HG02973 (cell line): ENCODE results near the gene IGF1R.

Source experiments
- ATAC-seq: cut with Tn5 transposase; IDR thresholded peaks from one replicate; pipeline ENCODE4 v1.9.1; 2021; ENCODE audit warnings: moderate library complexity; ENCODE audit not compliant: unreplicated experiment

IGF1R gene

DNA sequence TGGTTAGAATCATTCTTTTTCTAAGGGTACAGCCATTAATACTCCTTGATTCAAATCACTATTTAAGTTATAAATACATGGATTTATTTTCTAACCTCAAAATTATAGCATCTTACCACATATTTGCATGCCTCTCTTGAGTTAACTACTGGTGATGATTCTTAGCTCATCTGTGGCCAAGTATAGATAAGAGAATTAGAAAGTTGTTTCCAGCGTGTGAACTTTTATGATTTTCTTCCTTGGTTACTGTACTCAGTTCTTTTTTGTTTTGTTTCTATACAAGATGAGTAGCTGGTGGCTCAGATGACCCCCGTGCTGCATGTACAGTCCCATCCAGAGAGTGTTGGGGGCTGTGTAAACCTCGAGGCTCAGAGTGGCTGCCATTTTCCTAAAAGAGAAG lies 124.6 kb downstream of the IGF1R start:
- no peak for ATAC-seq

DNA sequence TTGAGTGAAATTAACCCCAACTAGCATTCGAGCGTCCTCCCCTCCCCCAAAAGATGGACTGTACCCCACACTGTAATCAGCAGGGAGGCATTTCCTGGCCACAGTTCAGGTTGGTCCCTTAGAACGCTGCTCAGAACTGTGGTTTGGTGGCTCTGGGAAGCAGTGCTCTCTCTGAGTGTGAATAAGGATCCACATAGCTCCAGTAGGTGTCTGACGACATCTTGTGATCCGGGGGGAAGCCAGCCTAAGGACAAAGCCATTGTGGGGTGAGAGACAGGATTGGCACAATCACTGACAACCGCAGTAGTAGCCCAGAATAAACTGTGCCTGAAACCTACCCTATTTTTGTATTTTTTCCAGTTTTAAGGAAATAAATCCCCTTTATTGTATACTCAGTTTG lies 125.3 kb downstream of the IGF1R start:
- no peak for ATAC-seq

DNA sequence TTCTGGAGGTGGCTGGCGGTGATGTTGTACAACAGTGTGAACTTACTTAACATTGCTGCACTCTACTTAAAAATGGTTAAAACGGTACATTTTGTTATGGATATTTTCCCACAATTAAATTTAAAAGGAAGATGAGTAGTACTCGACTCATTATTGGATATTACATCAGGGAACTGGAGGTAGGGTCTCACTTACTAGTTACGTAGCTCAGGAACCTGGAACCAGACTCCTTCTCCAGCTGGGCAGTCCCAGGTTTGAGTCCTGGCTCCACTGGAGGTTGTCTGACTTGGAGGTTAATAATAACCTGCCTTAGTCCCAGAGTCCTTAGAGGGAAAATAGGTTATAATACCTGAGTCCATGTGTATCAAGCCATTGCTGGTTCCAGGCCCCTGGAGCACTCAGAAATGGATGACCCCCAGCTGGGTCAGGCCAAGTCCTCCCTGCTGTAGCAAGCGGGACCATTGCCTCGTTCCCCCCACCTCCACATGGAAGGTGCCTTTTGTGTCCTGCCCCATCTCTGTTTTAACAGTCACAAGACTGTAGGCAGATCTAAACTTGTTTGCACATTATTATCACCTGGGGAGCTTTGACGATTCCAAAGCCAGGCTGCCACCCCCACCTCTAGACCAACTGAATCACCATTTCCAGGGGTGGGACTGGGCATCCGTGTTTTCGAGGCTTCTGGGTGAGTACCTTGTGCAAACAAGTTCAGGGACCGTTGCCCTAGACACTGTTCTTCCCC lies 126.6 kb downstream of the IGF1R start:
- ATAC-seq, result no peak

DNA sequence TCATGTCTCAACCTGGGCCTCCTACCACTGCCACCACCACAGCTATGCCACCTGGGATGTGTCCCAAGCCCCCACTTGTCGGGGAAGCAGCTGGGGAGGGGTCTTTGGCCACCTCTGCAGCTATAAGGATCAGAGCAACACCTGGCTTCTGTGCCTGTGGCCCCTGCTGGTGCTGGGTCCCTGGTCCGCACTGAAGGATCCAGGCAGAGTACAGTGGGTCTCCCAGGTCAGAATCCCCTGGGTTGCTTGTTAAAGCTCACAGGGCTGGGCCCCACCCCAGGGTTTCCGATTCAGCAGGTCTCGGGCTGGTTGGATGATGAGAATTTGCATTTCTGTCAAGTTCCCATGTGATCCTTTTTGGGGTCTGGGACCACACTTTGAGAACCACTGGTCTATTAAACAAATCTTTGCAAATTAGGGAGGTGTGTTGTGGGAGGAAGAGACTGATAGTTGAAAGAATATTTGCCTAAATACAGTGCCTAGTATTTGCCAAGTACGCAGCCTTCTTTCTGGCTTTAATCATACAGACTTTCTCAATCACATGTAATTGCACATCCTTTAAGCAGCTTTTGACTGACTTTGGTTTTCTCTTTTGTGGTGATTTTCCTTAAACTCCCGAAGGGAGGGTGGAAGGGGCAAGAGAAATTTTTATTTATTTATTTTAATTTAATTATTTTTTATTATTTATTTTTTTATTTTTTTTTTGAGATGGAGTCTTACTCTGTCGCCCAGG lies 127.3 kb downstream of the IGF1R start:
- no peak for ATAC-seq

DNA sequence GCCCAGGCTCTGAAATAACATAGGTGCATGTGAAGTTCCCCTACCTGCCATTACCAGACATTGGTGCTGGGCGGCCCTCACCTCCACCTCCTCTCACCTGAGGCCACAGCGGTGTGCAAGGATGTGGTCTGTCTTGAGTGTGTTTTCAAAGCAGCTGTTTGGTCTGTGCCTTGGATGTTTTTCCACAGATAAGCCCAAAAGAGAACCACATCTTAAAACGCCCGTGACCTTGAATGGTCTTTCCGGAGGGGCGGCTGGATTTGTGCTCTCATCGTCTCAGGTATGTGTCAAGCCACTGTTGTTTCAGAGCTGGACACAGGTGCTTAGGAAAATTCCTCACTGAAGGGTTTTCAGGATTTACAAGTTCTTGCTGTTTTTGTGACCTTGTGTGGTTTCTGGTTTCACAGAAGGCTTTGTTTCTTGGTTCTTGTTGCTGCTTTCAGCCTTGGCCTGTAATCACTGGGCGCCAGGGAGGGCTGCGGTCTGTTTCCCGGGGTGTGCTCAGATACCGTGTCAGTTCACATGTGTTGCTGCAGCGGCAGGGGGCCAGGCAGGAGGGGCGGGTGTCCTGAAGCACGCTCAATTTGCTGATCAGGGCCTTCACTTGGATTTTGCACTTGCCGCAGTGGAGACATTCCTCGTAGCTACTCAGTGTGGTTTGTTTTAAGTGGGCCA lies 128.4 kb downstream of the IGF1R start:
- peak; percentile 75 for ATAC-seq

DNA sequence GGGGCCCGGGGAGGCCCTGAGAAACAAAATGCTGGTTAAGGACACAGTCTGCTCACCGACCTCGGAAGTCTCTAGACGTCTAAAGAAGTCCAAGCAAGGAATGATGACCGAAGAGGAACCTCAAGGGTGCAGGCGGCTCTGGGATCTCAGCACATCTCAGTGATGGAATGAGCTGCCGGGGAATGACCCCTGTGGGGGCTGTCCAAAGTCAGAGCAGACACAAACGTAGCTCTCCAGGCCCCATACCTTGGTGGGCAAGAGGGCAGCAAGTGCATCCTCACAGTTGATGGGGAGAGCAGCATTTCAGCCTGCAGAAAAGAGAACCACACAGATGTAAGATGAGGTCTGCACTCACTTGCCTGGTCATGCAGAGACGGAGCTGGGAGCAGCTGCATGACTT lies 129.1 kb downstream of the IGF1R start:
- ATAC-seq, result no peak

DNA sequence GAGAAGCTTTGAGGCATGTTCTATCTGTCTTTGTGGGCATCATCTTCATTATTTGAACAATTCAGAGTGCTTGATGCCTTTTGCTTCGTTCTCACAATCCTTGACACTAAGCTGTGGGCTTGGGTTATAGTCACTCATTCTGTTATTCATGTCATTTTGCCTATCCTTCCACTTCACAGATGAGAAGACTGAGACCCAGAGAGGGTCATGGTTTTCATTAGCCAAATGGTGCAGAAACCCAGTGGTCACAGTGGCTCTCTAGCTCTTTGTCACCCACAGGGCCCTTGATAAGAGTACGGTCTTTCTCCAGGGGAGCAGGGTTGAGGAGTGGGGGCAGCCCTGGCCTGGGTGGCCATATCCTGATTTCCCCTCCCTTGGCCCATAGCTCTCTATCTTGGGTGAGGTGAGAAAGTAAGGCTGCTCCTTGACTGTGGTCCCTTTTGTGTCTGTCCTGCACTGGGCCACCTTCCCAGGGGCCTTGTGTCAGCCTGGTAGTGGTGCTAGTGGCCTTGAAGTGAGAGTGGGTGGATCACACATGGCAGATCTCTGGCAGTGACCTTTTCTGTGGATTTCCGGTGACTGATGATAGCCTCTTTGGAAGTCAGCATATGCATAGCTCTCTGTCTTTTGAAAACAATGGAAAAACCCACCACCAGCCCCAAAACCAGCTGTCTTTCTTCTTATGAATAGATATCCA lies 130.1 kb downstream of the IGF1R start:
- ATAC-seq, result no peak

DNA sequence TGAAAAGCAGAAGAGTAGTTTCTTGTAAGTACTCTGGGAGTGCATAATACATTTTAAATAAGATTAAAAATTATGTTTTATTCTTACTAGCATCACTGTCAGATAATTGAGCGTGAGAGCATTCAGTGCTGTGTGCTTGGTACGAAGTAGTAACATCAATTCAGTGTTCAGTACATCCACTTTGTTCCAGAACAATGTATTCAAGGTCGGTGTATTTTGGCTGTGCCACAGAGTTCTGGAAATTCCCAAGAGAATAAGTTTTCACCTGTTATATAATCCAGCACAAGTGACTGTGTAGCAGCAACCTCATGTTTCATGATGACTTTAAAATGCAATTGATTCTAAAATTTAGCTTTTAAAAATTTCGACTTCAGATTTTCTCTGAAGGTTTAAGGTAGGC lies 130.6 kb downstream of the IGF1R start:
- ATAC-seq, result no peak

DNA sequence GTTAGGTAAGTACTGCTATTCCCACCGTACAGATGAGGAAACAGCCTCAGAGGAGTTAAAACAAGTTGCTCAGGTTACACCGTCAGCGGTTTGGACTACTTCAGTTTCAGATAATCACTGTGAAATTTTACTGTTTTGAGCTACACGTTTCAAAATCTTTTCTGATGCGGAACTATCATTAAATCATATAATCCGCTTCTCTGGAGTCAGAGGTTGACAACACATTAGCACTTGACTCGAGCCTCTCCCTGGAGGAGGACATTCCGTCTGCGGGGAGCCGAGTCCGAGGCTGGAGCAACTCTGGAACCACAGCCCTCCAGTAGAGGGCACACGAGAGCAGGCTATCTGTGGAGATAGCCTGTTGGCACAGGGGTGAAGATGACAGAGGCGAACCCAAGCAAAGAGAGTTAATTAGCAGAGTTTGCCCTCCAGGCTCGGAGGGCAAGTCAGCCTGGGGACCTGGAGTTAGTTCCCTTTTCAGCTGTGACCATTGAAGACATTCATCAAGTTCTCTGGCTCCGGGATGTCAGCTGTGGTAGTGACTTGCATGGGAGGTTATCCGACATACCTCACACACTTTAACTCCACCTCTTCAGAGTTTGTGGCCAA lies 131.2 kb downstream of the IGF1R start:
- ATAC-seq, result peak; percentile 67

DNA sequence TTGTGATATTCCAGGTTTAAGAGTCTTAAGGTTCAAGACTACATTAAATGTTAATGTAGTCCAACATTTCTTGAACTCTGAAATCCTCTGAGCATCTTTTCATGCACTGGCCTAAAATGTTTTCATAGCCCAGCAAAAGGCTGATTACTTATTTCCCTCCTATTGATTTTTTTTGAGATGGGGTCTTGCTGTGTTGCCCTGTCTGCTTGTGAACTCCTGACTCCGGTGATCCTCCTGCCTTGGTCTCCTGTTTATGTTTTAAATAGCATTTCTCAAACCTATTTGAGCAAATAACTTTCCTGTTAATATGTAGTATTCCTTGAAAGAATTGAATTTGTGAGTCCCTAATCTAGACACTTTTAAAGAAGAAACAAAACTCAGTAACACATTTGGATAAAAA lies 133.5 kb downstream of the IGF1R start:
- ATAC-seq, result no peak

DNA sequence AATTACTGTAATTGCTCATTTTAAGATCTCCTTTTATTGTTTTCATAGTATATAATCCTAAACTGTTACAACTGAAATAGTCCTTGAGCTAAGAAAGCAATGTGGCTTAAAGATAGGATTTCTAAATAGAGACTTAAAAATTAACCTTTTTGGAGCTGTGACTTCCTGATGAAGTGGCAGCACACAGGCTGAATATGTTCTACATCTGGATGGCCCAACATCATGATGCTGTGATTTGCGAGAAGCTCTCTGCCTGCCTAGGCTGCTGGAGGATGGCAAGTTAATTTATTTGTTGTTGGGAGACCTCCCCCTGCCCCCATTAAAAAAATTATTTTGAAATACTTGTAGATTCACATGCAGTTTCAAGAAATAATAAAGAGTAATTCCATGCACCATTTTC lies 134.5 kb downstream of the IGF1R start:
- no peak for ATAC-seq

DNA sequence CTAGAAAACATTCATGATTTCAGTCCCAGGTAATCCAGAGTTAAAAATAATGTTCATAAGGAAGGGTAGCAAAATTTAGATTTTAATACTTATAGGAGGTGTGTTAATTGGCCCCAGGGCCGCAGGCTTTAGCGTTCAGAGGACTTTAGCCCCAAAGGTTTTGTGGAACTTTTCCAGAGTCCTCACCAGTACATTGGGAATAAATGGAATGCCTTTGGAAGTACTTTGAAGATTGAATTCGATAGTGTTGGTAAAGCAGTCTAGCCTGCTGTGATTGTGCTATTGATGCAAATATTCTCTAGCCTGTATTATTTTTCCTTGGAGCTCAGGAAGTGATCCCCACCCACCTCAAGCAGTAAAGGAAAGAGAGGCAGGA lies 137.1 kb downstream of the IGF1R start:
- ATAC-seq, result no peak

DNA sequence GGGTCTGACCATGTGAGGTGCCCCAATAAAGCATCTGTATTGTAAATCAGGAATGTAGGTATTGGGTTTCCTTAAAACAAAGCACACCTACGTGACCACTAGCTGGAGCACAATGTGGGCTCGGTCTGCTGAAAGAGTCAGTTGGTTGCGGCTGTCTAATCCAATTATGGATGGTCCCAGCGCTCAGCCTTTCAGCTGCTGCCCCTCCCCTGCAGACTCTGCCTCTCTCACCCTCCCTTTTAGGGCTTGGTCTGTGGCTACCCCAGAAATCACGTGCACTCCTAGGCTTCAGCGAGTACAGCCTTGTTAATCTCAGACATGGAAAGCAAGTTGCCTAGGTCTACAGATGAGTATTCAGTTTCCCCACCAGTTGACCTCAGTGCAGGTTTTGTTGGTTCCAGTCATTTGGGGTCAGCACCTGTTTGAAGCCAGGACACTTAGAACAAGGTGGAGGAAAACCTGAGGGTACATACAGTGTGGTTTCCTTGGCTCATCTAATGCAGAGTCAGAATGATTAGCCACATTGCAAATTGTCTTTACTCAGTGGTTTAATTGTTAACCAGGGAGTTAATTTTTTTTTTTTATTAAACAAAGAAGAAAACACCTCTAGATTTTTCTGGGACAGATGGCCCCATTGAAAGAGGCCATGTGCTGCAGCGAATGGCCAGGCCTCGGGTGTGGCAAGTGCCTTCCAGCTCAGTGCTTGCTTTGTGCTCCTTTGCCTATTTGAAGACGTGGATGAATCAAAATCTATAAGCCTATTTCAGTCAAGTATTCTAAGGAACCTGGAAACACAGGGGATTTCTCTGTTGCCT lies 137.7 kb downstream of the IGF1R start:
- ATAC-seq, result peak; percentile 89

DNA sequence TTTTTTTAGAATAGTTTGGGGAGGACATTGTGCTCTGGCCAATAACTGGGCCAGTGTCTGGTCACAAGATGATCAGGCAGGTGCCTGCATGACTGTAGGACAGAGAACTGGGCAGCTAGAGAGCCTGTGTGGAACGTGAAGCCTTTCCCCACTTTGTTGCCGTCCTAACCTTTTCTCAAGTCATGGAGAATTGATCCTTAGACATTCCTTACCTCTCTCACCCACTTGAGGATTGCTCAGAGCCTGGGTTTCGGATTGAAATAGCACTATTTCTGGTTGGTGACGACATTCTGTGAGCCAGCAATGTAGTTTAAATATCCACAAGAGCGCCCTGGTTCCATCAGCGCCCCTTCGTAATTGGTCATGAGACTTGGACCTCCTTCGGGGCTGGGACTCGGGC lies 138.4 kb downstream of the IGF1R start:
- peak; percentile 18 for ATAC-seq

DNA sequence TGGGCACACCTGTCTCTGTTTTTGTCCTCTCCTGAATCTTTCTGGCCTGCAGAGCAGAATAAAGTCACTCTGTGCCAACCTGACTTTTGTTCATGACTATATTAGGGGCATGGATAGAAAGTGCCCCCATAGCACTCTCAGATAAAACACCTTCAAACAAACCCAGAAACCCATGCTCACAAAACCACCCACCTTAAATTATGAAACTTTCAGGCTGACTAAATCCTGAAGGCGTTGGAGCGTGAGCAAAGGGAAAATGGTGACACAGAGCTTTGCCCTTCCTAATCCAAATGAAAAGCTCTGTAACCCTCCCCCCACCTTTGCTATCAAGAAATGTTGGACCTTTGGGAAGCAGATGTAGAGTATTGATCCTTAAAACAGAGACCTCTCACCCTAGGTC lies 138.9 kb downstream of the IGF1R start:
- no peak for ATAC-seq

DNA sequence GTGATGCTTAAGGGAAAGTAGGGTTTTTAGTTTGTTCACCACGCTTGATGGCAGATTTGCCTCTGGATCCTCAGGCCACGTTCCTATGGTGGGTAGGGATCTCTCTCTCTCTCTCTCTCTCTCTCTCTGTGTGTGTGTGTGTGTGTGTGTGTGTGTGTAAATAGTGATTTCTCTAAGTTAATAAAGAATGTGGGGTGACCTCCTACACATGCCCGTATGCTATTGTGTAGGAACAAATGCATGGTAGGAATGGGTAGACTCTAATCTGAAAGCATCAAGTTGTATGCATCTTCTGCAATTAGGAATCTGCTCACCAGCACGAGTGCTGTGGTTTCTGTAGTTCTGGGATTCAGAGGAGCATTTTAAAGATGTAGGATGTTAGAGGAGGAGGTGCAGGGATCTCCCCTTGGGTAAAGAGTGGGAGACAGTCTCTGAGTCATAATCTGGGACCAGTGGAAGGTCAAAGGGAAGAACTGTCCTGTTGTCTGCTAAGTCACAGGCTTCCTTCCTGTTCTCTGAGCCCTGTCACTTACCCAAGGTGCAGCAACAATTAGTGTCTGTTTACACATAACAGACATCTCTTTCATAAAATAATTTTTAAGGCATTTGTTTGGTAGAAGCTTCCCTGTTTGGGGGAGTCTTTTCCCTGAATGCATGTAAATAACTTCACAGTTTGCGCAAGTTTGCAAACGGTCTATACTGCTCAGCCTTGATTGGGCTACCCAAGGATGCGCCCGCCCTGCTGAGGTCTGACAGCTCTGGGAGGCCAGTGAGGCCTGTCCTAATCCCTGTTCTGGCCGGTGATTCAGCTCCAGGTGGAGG lies 139.8 kb downstream of the IGF1R start:
- ATAC-seq, result no peak

DNA sequence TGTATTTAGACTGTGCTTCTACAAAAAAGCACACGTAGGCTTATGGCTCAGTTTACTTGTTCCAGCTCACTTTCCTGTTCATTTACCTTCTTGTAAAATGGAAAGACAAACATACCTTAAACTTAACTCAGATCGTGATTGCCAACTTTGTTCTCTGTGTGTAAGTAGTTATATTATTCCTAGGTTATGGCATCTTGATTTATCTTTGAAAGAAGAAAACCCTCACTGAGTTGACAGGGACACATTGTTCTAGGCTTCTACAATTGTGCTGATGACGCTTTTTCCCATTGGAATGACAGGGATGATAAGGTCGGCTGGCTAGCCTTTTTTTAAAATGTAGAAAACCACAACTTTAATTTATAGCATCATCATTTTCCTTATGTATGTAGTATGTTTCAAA lies 140.7 kb downstream of the IGF1R start:
- ATAC-seq, result no peak

DNA sequence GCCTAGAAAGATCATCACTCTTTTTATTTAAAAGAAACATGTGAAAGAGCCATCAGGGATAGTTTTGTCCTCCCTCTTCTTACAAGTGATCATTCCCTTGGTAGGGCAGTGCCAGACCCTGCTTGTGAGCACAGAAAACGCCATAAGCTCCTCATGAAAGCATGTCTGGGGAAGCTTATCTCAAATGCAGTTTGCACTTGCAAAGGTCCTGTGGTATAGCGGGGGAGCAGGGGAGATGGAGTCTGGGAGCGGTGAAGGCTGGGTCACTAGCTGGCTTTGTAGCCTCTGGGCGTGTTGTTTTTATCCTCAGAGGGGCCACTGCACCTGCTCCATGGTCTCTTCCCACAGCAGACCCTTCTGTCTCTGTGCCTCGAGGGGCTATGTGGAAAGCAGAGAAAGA lies 141.9 kb downstream of the IGF1R start:
- no peak for ATAC-seq

DNA sequence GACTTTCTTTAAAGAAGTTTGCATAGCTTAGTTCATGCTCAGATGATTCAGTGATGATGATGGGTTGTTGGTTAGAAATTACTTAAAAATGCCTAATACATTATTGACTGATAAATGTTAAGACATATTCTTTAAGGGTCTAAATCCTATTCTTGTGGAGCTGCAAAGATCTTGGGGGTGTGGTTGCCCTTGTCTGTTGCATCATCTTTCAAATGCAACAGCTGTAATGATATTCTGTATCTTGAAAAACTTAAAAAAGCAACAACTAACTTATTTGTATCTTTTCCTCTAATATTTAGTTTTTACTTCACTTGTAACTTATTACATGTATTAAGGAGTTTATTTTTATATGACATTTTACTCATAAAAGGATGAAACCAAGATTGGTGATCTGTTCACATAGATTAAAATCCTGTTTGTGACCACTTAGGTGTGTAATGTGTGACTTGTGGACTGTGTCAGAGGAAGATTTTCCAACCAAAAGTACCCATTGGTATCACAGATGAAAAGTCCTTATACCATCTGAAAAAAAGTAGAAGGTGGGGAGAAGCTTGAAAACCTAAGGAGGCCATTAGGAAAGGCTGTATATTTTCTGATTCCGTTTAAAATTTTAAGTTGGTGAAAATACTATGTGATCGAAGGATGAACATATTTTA lies 142.8 kb downstream of the IGF1R start:
- no peak for ATAC-seq
